ENCODE data around the gene DCTN4.

GRCh38 chr5:150787656-150788055 is 28.8 kb upstream of the DCTN4 start:
- no peak for TF ChIP-seq CTCF (IDR thresholded peaks at IDR 0.05)
- TF ChIP-seq POLR2A (IDR thresholded peaks at IDR 0.05), result no peak
